Measurements from ENCODE around the gene MZT2A.
"Not testable (repeated sequence)": the region's sequence is repeated elsewhere in the genome, so short reads cannot be mapped to it uniquely, and the experiment has no call there.

DNA sequence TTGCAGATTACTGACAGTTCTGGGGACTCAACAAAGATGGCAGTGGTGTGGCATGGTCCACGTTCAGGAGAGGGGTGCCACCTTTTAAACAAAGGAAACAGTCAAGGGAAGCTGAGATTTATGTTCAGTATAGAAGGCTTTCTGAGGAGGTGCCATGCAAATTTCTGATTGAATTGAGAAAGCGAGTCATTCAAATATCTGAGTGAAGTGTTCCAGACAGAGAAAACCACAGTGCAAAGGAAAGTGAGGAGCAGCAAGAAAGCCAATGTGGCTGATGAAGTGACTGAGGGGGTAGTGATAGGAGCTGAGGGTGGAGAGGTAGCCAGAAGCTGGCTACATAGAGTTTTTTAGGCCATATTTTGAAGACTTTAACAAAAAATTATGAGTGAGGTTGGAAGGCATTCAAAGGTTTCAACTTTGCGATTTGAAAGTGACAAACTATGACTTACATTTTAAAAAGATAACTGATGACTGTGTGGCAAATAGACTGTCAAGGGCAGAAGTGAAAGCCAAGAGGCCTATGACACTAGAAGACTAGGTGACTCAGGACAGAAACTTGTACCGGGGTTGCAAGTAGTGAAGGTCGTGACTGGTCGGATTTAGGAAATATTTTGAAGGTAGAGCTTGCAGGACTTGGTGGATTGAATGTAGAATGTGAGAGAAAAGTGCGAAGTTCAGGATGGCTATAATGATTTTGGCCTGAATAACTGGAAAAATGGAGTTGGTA, 51.3 kb downstream of the MZT2A start:
- TF ChIP-seq, protein P1, sequence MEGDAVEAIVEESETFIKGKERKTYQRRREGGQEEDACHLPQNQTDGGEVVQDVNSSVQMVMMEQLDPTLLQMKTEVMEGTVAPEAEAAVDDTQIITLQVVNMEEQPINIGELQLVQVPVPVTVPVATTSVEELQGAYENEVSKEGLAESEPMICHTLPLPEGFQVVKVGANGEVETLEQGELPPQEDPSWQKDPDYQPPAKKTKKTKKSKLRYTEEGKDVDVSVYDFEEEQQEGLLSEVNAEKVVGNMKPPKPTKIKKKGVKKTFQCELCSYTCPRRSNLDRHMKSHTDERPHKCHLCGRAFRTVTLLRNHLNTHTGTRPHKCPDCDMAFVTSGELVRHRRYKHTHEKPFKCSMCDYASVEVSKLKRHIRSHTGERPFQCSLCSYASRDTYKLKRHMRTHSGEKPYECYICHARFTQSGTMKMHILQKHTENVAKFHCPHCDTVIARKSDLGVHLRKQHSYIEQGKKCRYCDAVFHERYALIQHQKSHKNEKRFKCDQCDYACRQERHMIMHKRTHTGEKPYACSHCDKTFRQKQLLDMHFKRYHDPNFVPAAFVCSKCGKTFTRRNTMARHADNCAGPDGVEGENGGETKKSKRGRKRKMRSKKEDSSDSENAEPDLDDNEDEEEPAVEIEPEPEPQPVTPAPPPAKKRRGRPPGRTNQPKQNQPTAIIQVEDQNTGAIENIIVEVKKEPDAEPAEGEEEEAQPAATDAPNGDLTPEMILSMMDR (IDR thresholded peaks at IDR 0.05 in 4 of 5, conservative IDR thresholded peaks at IDR 0.05 in 1 of 5): not testable (repeated sequence)
- not testable (repeated sequence) for TF ChIP-seq POLR2A (IDR thresholded peaks at IDR 0.05)
